ENCODE data around the gene GALNT1. TPM values are rescaled to one million over a fixed set of nuclear protein-coding genes. Genes with fewer than 3 reads are reported as not detected.
A peak's percentile ranks its signal among the peaks of the same experiment; 100 is the strongest.
"Not testable (repeated sequence)": the region's sequence is repeated elsewhere in the genome, so short reads cannot be mapped to it uniquely, and the experiment has no call there.

The GALNT1 gene
- total and polyA plus RNA-seq, 10 of the 15 experiments (the other 5 are each of a cell fraction or from before 2014, with no cell fraction given), result 8.0 to 53.7 (median 29.9) TPM

DNA sequence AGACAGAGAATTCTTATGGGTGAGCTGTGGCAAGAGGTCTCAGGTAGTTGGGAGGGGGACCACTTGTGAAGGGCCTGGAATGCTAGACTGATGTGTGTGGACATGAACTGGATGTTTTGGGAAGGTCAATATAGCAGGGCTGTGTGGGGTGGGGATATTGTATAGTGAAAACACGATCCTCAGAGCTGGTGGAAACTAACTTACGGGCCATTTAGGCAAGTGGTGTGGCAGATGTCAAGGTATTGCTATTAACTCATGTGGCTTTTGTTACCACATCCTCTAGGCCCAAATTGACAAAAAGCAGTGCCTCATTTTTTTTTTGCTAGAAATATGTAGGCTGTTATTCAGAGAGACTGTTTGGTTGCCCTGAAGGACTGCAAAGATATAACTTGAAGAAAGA, 8.0 kb upstream of the GALNT1 start:
- CTCF ChIA-PET, result no interaction called here
- DNase-seq (ENCODE audit: low read depth, low spot score), result no peak
- Histone ChIP-seq H3K9ac (ENCODE audit: control insufficient read depth, insufficient read depth, low read length) (no peak overlapping the region), H3K36me3 (ENCODE audit: control insufficient read depth in 2 of 2, insufficient read depth in 2 of 2, low read length in 1 of 2) (no peaks in the 10 kb centered on the region), H3K27me3 (replicated peaks in 1 of 2; ENCODE audit: control insufficient read depth in 2 of 2, insufficient read depth in 2 of 2, low read length in 1 of 2) (no peaks in the 10 kb centered on the region), H3K9me3 (replicated peaks; ENCODE audit: control insufficient read depth, insufficient read depth, low read length) (peaks cover 12% of the 10 kb centered on the region), H3K4me1 (ENCODE audit: control insufficient read depth, insufficient read depth, low read length) (peaks cover 15% of the 10 kb centered on the region), H3K4me3 (no peak overlapping the region), H4K20me1 (ENCODE audit: control insufficient read depth, insufficient read depth) (no peaks in the 10 kb centered on the region), H2AFZ (ENCODE audit: control insufficient read depth, low read depth, low read length) (no peak overlapping the region), H3K79me2 (ENCODE audit: control insufficient read depth, insufficient read depth, low read length) (no peaks in the 10 kb centered on the region), H3K4me2 (ENCODE audit: control insufficient read depth, insufficient read depth) (no peak overlapping the region), H3K27ac (ENCODE audit: control insufficient read depth, insufficient read depth) (no peak overlapping the region)
- BruUV-seq (replicated peaks), result no TSS peak
- RAD21 ChIA-PET (ENCODE audit: unreplicated experiment), result interaction anchor here (1.4 kb wide), 1 partner anchor 62 kb away, joined by 5 read pairs; no protein-coding TSS in a partner anchor
- intact Hi-C loops (cut with micrococcal nuclease; ENCODE audit: unreplicated experiment), result loop anchor here (10.0 kb wide), 2 partner anchors 329 to 491 kb away; partner anchors contain the start of genes RPRD1A and ZNF397
- SMC1A ChIA-PET (ENCODE audit: uncharacterized antibody, unreplicated experiment), result interaction anchor here (1.0 to 1.2 kb wide), 2 partner anchors 8 to 165 kb away, joined by 3 read pairs; no protein-coding TSS in a partner anchor
- no peak for FAIRE-seq
- WGBS (ENCODE audit: insufficient coverage, insufficient replicate concordance, low lambda C conversion rate, missing lambda C conversion rate), result 4% methylated on average over 2 of the region's 2 CpGs
- POLR2A ChIA-PET, result no interaction called here
- TF ChIP-seq RUNX3 (IDR thresholded peaks at IDR 0.05; ENCODE audit: low read length) (peak; percentile 86), BMI1 (IDR thresholded peaks at IDR 0.05; ENCODE audit: borderline replicate concordance) (no peak), IKZF2 (IDR thresholded peaks at IDR 0.05) (no peak), PAX5 (IDR thresholded peaks at IDR 0.05; ENCODE audit: borderline replicate concordance, low read depth, low read length) (peak; percentile 31; the same call in 1 of the 2 replicates)
- in situ Hi-C loops (cut with MboI), result no loop called here
- peak; percentile 9 for ATAC-seq

GRCh38 chr18:35576240-35576845, 5.2 kb upstream of the GALNT1 start:
- DNase-seq (ENCODE audit: low read depth, low spot score); H3K4me2 ChIP-seq (ENCODE audit: control insufficient read depth, insufficient read depth); H3K79me2 ChIP-seq (ENCODE audit: control insufficient read depth, insufficient read depth, low read length); FAIRE-seq; H3K36me3 ChIP-seq (ENCODE audit: control insufficient read depth in 2 of 2, insufficient read depth in 2 of 2, low read length in 1 of 2); H3K9ac ChIP-seq (ENCODE audit: control insufficient read depth, insufficient read depth, low read length); H3K27me3 ChIP-seq (replicated peaks in 1 of 2; ENCODE audit: control insufficient read depth in 2 of 2, insufficient read depth in 2 of 2, low read length in 1 of 2); BruUV-seq (replicated peaks); POLR2A ChIA-PET; ATAC-seq; H4K20me1 ChIP-seq (ENCODE audit: control insufficient read depth, insufficient read depth); CTCF ChIA-PET; H2AFZ ChIP-seq (ENCODE audit: control insufficient read depth, low read depth, low read length); H3K27ac ChIP-seq (ENCODE audit: control insufficient read depth, insufficient read depth); RAD21 ChIA-PET (ENCODE audit: unreplicated experiment); SMC1A ChIA-PET (ENCODE audit: uncharacterized antibody, unreplicated experiment); H3K4me3 ChIP-seq: not testable (repeated sequence)
- Histone ChIP-seq H3K4me1 (ENCODE audit: control insufficient read depth, insufficient read depth, low read length) (peaks cover 15% of the 10 kb centered on the region), H3K9me3 (replicated peaks; ENCODE audit: control insufficient read depth, insufficient read depth, low read length) (peaks cover 12% of the 10 kb centered on the region)
- peak; percentile 42 for TF ChIP-seq KLF5 (IDR thresholded peaks at IDR 0.05; ENCODE audit: partially characterized antibody)
- TF ChIP-seq, protein P1, sequence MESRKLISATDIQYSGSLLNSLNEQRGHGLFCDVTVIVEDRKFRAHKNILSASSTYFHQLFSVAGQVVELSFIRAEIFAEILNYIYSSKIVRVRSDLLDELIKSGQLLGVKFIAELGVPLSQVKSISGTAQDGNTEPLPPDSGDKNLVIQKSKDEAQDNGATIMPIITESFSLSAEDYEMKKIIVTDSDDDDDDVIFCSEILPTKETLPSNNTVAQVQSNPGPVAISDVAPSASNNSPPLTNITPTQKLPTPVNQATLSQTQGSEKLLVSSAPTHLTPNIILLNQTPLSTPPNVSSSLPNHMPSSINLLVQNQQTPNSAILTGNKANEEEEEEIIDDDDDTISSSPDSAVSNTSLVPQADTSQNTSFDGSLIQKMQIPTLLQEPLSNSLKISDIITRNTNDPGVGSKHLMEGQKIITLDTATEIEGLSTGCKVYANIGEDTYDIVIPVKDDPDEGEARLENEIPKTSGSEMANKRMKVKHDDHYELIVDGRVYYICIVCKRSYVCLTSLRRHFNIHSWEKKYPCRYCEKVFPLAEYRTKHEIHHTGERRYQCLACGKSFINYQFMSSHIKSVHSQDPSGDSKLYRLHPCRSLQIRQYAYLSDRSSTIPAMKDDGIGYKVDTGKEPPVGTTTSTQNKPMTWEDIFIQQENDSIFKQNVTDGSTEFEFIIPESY (IDR thresholded peaks at IDR 0.05), result peak; percentile 92
- intact Hi-C loops (cut with micrococcal nuclease; ENCODE audit: unreplicated experiment), result loop anchor here (2.0 to 10.0 kb wide), 6 partner anchors 40 to 488 kb away; partner anchors contain the start of genes INO80C, RPRD1A and ZNF397
- in situ Hi-C loops (cut with MboI), result loop anchor here (5.0 to 25.0 kb wide), 3 partner anchors 74 to 1236 kb away; no protein-coding TSS in a partner anchor
- 84% methylated on average over 6 of the region's 6 CpGs for whole genome bisulfite sequencing (ENCODE audit: insufficient coverage, insufficient replicate concordance, low lambda C conversion rate, missing lambda C conversion rate)
